H9 (cell line): Measurements from ENCODE around the gene PDE2A. TPM values are rescaled to one million over a fixed set of nuclear protein-coding genes. Genes with fewer than 3 reads are reported as not detected.

Experiments
- DNase-seq: peaks from one replicate; pipeline ENCODE4 v3.0.0-alpha.2; 2017
- H2AFZ ChIP-seq: one replicate; pipeline ENCODE4 v1.6.1; 2013; ENCODE audit warnings: mild to moderate bottlenecking, low read length, control low read depth, moderate library complexity
- H2AK5ac ChIP-seq: 2 replicates; pipeline ENCODE4 v1.6.1; 2013; ENCODE audit warnings: low read length, control low read depth, mixed read lengths; ENCODE audit not compliant: insufficient read length
- H2BK120ac ChIP-seq: one replicate; pipeline ENCODE4 v1.6.1; 2013; ENCODE audit warnings: low read depth, mild to moderate bottlenecking, low read length, control low read depth, inconsistent platforms; ENCODE audit not compliant: poor library complexity, severe bottlenecking
- H2BK12ac ChIP-seq: 2 replicates; pipeline ENCODE4 v1.6.1; 2013; ENCODE audit warnings: low read length, control low read depth, mixed read lengths, low read depth; ENCODE audit not compliant: insufficient read length
- H2BK15ac ChIP-seq: 2 replicates; pipeline ENCODE4 v1.6.1; 2013; ENCODE audit warnings: low read depth, low read length, control low read depth
- H2BK20ac ChIP-seq: one replicate; pipeline ENCODE4 v1.6.1; 2013; ENCODE audit warnings: low read depth, mild to moderate bottlenecking, low read length, control low read depth, inconsistent platforms; ENCODE audit not compliant: poor library complexity, severe bottlenecking
- H2BK5ac ChIP-seq: 2 replicates; pipeline ENCODE4 v1.6.1; 2013; ENCODE audit warnings: low read length, control low read depth, mixed read lengths; ENCODE audit not compliant: insufficient read length
- H3K14ac ChIP-seq: 2 replicates; pipeline ENCODE4 v1.6.1; 2013; ENCODE audit warnings: low read length, control low read depth; ENCODE audit not compliant: insufficient read depth
- H3K18ac ChIP-seq: 2 replicates; pipeline ENCODE4 v1.6.1; 2013; ENCODE audit warnings: low read depth, mild to moderate bottlenecking, mixed read lengths, low read length, control low read depth; ENCODE audit not compliant: insufficient read length
- H3K23ac ChIP-seq: 2 replicates; pipeline ENCODE4 v1.6.1; 2013; ENCODE audit warnings: low read length, control low read depth, mixed read lengths, low read depth; ENCODE audit not compliant: insufficient read length
- H3K23me2 ChIP-seq: 2 replicates; pipeline ENCODE4 v1.6.1; 2013; ENCODE audit warnings: low read depth, mild to moderate bottlenecking, mixed read lengths, low read length, control low read depth; ENCODE audit not compliant: insufficient read length, poor library complexity, severe bottlenecking
- H3K27ac ChIP-seq: 2 replicates; pipeline ENCODE4 v1.5.1; 2013; ENCODE audit warnings: low read length, control low read depth, mixed read lengths, low read depth; ENCODE audit not compliant: insufficient read length
- H3K27me3 ChIP-seq: 2 replicates; pipeline ENCODE4 v1.6.1; 2013; ENCODE audit warnings: low read length, control low read depth, inconsistent platforms; ENCODE audit not compliant: insufficient read depth
- H3K4ac ChIP-seq: 2 replicates; pipeline ENCODE4 v1.6.1; 2013; ENCODE audit warnings: low read depth, mild to moderate bottlenecking, control low read depth, inconsistent platforms, low read length, moderate library complexity
- H3K4me1 ChIP-seq: 2 replicates; pipeline ENCODE4 v1.6.1; 2013; ENCODE audit warnings: low read length, control low read depth, inconsistent platforms; ENCODE audit not compliant: insufficient read depth
- H3K4me2 ChIP-seq: 2 replicates; pipeline ENCODE4 v1.6.1; 2013; ENCODE audit warnings: low read length, control low read depth, mixed read lengths; ENCODE audit not compliant: insufficient read length, insufficient read depth
- H3K56ac ChIP-seq: 2 replicates; pipeline ENCODE4 v1.6.1; 2013; ENCODE audit warnings: low read depth, mild to moderate bottlenecking, mixed read lengths, low read length, control low read depth; ENCODE audit not compliant: insufficient read length
- H3K79me1 ChIP-seq: 2 replicates; pipeline ENCODE4 v1.6.1; 2013; ENCODE audit warnings: low read depth, mild to moderate bottlenecking, moderate library complexity, low read length, control low read depth, inconsistent platforms; ENCODE audit not compliant: insufficient read depth, poor library complexity, severe bottlenecking
- H3K79me2 ChIP-seq: 2 replicates; pipeline ENCODE4 v1.6.1; 2013; ENCODE audit warnings: low read length, control low read depth, inconsistent platforms; ENCODE audit not compliant: insufficient read depth
- H3K9ac ChIP-seq: 2 replicates; pipeline ENCODE4 v1.6.1; 2013; ENCODE audit warnings: low read length, control low read depth, mixed read lengths; ENCODE audit not compliant: insufficient read length; ENCODE audit errors: extremely low read depth
- H3K9me3 ChIP-seq: one replicate; pipeline ENCODE4 v1.6.1; 2013; ENCODE audit warnings: low read depth, low read length, inconsistent platforms; ENCODE audit not compliant: control insufficient read depth
- H3T11ph ChIP-seq: one replicate; pipeline ENCODE4 v1.6.1; 2013; ENCODE audit warnings: mild to moderate bottlenecking, low read length, control low read depth, inconsistent platforms
- H4K20me1 ChIP-seq: one replicate; pipeline ENCODE4 v1.6.1; 2013; ENCODE audit not compliant: control insufficient read depth, insufficient read length, insufficient read depth
- H4K5ac ChIP-seq: 2 replicates; pipeline ENCODE4 v1.6.1; 2013; ENCODE audit warnings: low read depth, mild to moderate bottlenecking, mixed read lengths, low read length, control low read depth; ENCODE audit not compliant: insufficient read length
- H4K8ac ChIP-seq: replicated peaks from 2 replicates; pipeline ENCODE4 v1.6.1; 2013; ENCODE audit warnings: low read length, control low read depth, mixed read lengths, low read depth; ENCODE audit not compliant: insufficient read length
- H4K91ac ChIP-seq: 2 replicates; pipeline ENCODE4 v1.6.1; 2013; ENCODE audit warnings: low read depth, mild to moderate bottlenecking, moderate library complexity, mixed read lengths, low read length, control low read depth; ENCODE audit not compliant: insufficient read length
- H3K27ac Mint-ChIP-seq, 3 experiments: 2 replicates in 2 of 3; 3 replicates in 1 of 3; pipeline ENCODE4 v1.8.0; 2020 to 2021; ENCODE audit warnings: mixed read lengths in 3 of 3, mild to moderate bottlenecking in 1 of 3, moderate library complexity in 1 of 3
- H3K27me3 Mint-ChIP-seq: 2 replicates; pipeline ENCODE4 v1.8.0; 2021; ENCODE audit warnings: low read depth, mild to moderate bottlenecking, moderate library complexity, mixed read lengths
- H3K36me3 Mint-ChIP-seq, 3 experiments: 2 replicates in 2 of 3; 3 replicates in 1 of 3; pipeline ENCODE4 v1.8.0; 2020 to 2021; ENCODE audit warnings: low read depth in 3 of 3, mixed read lengths in 3 of 3; ENCODE audit not compliant: insufficient read depth in 1 of 3
- H3K4me1 Mint-ChIP-seq, 2 experiments: 2 replicates each; pipeline ENCODE4 v1.8.0; 2020; ENCODE audit warnings: mixed read lengths in 2 of 2
- H3K4me3 Mint-ChIP-seq, 2 experiments: 2 replicates in 1 of 2; 3 replicates in 1 of 2; pipeline ENCODE4 v1.8.0; 2020 to 2021; ENCODE audit warnings: mild to moderate bottlenecking in 2 of 2, mixed read lengths in 2 of 2, moderate library complexity in 1 of 2
- H3K9me3 Mint-ChIP-seq, 2 experiments: 2 replicates in 1 of 2; 3 replicates in 1 of 2; pipeline ENCODE4 v1.8.0; 2020; ENCODE audit warnings: mild to moderate bottlenecking in 2 of 2, mixed read lengths in 2 of 2, moderate library complexity in 1 of 2
- CTCF ChIP-seq: fragments of 200-600 bp; sonication (generic); conservative IDR thresholded peaks from 3 replicates; pipeline ENCODE4 v1.8.0; 2021; ENCODE audit warnings: antibody characterized with exemption, mild to moderate bottlenecking
- WGBS: extraction: QIAGEN DNeasy Blood & Tissue Kit; methylation state at CpG from one replicate; pipeline ENCODE4 v1.1.7; 2013; ENCODE audit warnings: missing lambda C conversion rate, low lambda C conversion rate, mixed read lengths; ENCODE audit not compliant: insufficient read length; ENCODE audit errors: extremely low coverage; 5-methylcytosine and 5-hydroxymethylcytosine counted together
- total RNA-seq: library from RNA; stranded (reverse); gene quantifications from 2 replicates; pipeline ENCODE4 v1.2.1, GENCODE V29; 2021

Gene PDE2A
- total RNA-seq, 1 experiment from 2014 or later, result 3.4 TPM

GRCh38 chr11:72588421-72589410 lies 85.5 kb downstream of the PDE2A start:
- peaks cover 23 to 48% of the 10 kb centered on the region in 2 experiments for H3K4me1 Mint-ChIP-seq
- no peak overlapping the region for H2AFZ ChIP-seq

More at GRCh38 chr11:72588421-72589410, 85.5 kb downstream of the PDE2A start:
- H4K20me1 ChIP-seq, result no peaks in the 10 kb centered on the region
- H2BK15ac ChIP-seq, result no peak overlapping the region
- Mint-ChIP-seq H3K27me3 (peaks cover 96% of the 10 kb centered on the region), H3K36me3 (peaks cover 0 to 2% (median 0%) of the 10 kb centered on the region in 3 experiments; a peak in 1 of 7 replicates), H3K4me3 (peak overlapping the region in 1 of 2 experiments; percentile 88; a peak in 2 of 5 replicates), H3K9me3 (no peaks in the 10 kb centered on the region; a peak in 1 of 5 replicates), H3K27ac (no peak overlapping the region)
- H3K4ac ChIP-seq, result no peak overlapping the region
- no peak overlapping the region for H2BK120ac ChIP-seq
- no peak overlapping the region for H4K91ac ChIP-seq
- no peak for TF ChIP-seq CTCF
- H3K27me3 ChIP-seq, result peaks cover 16% of the 10 kb centered on the region
- no peak overlapping the region for H3K27ac ChIP-seq
- no peaks in the 10 kb centered on the region for H3K9me3 ChIP-seq
- no peak overlapping the region for H4K5ac ChIP-seq
- H4K8ac ChIP-seq, result no peak overlapping the region
- H3K79me2 ChIP-seq, result no peaks in the 10 kb centered on the region
- no peak overlapping the region for H3K23ac ChIP-seq
- no peaks in the 10 kb centered on the region for H3K4me1 ChIP-seq
- H3K56ac ChIP-seq, result no peak overlapping the region
- H2BK5ac ChIP-seq, result no peak overlapping the region
- DNase-seq, result no peak
- H2BK20ac ChIP-seq, result no peak overlapping the region
- no peak overlapping the region for H3K14ac ChIP-seq
- no peak overlapping the region for H3K4me2 ChIP-seq
- H3T11ph ChIP-seq, result no peak overlapping the region
- H2AK5ac ChIP-seq, result no peak overlapping the region
- WGBS, result no CpG with 5 or more reads among the region's 7 CpGs
- H3K23me2 ChIP-seq, result peaks cover 13% of the 10 kb centered on the region
- H3K79me1 ChIP-seq, result no peaks in the 10 kb centered on the region
- H3K9ac ChIP-seq, result no peak overlapping the region
- no peak overlapping the region for H3K18ac ChIP-seq
- no peak overlapping the region for H2BK12ac ChIP-seq
